ENCODE results near the gene INSM2.

INSM2 gene, protein sequence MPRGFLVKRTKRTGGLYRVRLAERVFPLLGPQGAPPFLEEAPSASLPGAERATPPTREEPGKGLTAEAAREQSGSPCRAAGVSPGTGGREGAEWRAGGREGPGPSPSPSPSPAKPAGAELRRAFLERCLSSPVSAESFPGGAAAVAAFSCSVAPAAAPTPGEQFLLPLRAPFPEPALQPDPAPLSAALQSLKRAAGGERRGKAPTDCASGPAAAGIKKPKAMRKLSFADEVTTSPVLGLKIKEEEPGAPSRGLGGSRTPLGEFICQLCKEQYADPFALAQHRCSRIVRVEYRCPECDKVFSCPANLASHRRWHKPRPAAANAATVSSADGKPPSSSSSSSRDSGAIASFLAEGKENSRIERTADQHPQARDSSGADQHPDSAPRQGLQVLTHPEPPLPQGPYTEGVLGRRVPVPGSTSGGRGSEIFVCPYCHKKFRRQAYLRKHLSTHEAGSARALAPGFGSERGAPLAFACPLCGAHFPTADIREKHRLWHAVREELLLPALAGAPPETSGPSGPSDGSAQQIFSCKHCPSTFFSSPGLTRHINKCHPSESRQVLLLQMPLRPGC

DNA sequence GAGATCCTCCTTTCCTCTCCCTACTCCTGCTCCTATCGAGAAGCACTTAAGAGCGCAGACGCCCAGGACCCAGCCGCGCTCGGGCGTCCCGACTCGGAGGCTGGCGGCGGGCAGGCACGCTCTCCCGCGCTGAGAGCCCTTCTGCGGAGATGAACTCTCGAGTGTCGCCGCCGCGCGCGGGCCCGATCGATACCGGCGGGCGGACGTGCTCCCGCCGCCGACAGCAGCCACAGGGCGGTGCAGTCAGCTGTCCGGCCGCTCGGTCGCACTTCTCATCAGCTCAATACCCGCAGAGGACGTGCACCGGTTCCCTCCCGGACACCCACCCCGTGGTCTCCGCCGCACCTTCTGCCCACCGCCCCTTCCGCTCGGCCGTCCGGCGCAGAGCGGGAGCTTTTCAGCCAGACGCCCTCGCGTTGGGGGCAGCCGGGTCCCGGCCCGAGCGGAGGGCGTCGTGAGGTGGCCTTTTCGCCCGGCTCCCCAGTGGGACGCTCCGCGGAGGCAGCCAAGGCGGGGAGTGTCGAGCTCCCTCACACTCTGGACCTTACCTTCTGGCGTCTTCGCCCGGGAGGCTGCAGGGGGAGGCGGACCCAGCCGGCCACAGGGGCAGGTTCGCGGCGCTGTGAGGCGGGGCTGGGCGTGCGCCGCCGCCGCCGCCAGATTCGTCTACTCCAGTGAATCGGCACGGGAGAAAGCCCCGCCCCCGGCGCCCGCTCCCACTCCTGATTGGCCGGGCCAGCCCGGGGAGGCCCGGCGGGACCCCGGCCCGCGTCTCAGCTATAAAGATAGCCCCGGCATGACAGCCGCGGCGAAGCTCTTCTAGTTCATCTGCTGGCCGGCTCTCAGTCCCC, at the start of gene INSM2:
INSM2 (plus strand) TSS at position 808 of the 851 bp plus-strand sequence. CDS start 89 bp downstream, outside the sequence.
- DNase-seq: peak; percentile 58

DNA sequence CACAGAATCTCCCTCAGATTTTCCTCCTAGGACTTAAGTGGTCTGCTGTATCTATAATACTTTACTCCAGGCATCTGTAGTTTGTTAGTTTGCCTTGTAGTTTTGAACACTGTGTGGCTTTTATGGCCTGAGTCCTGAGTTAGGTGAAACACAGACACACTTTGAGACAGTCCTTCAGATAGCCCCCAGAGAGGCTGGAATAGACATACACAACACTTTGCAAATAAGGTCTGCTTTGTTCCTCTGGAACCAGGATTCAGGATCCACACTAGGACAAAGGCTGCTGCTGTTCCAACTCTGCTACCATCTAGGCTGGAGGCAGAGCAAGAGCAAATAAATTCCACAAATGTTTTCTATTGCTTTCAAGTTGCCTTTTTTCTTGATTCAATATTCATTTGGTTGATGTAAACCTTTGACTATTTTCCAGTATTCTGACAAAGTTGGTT, 41.4 kb upstream of the INSM2 start:
- DNase-seq: no peak

GRCh38 chr14:35495278-35495677, 38.7 kb upstream of the INSM2 start:
- DNase-seq: no peak

DNA sequence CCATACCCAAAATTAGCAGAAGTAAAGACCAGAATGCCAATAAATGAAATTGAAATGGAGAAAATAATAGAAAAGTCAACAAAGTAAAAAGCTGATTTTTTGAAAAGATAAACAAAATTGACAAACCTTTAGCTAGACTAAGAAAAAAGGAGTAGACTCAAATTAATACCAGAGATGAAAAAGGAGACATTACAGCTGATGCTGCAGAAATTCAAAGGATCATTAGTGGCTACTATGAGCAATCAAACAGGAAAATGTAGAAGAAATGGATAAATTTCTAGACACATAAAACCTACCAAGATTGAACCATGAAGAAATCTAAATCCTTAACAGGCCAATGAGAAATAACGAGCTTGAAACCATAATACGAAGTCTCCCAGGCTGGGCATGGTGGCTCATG, 34.8 kb upstream of the INSM2 start:
- DNase-seq: no peak

DNA sequence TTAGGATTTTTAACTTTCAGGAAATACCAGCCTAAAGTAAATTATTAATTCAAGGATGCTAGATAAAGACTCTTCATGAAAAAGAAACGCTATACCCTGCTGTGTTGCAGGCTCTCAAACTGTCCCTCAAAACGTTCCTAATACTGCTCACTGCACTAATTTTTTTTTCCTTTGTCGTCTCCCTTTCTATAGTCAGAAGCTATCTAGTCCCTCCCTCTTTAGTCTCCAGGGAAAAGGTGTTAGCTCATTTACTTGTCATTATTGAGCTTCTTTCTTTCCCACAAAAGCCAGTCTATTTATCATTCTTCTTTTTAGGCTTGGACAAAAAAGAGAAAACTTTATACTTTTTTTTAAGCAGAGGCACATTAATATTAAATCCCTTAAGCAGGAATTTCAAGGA, 30.3 kb upstream of the INSM2 start:
- DNase-seq: no peak

- no peak for DNase-seq
These were observed 29.7 kb upstream of the INSM2 start for GRCh38 chr14:35504260-35504659.

- no peak for DNase-seq
These were observed 27.5 kb upstream of the INSM2 start for GRCh38 chr14:35506461-35506860.

DNA sequence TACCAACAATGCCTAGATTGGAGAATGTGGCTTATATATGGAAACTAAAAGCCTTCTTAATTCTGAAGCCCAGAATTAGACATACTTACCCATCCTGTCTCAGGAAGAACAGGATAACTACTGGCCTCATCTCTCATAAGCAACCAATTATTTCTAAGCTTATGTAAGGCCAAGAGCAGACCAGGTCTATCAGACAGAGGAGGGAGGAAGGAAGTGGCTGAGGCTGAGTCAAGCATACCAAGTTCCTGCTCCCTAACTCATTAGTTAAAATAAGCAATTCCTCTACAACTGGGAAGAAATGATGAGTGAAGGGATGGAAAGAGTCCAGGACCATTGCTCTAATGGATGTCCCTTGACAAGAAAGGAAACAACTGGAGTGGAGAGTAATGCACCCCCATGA, 27.0 kb upstream of the INSM2 start:
- DNase-seq: no peak

- DNase-seq: no peak
These were observed 24.1 kb upstream of the INSM2 start for GRCh38 chr14:35509846-35510245.

GRCh38 chr14:35512765-35513164, 21.2 kb upstream of the INSM2 start:
- DNase-seq: no peak

DNA sequence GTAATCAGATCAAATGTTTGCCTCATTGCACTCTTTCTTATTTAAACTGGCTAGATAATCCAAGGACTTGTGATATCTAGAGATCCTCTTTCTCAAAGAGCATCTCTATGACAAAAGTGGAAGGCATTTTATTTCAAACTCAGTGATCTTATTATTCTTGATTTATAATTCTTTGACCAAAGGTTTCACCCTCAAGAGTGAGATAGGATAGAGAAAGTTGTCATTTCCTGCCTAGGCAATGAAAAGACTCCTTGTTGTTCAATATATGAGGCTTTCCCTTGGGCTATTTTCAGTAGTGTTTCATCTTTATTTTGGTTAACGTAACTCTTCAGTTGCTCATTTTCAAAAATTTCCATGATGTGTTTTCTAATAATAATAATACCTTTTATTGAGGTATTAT, 18.0 kb upstream of the INSM2 start:
- no peak for DNase-seq

DNA sequence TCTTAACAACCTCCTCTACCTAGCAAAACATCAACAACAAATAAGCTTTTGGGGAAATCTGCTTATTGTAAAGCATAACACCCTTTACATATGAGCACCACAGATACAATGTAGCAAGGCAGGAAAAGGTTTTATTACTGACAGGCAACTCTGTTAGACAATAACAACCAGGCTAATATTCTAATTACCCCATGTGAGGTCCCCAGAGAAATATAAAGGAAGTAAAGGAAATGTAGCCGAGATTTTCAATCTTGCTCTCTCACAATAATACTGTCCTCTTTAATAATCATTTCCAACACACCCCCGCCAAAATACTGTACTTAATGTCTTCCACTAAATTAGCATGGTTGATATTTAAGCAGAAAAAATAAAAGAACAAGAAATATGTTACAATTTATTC, 14.0 kb upstream of the INSM2 start:
- no peak for DNase-seq

GRCh38 chr14:35525695-35526094, 8.3 kb upstream of the INSM2 start:
- DNase-seq: no peak

GRCh38 chr14:35526962-35527361, 7.0 kb upstream of the INSM2 start:
- no peak for DNase-seq

- no peak for DNase-seq
These were observed 1.8 kb upstream of the INSM2 start for GRCh38 chr14:35531960-35532747.

GRCh38 chr14:35532783-35533356, 1.1 kb upstream of the INSM2 start:
- DNase-seq: no peak

- no peak for DNase-seq
These were observed 376 bp downstream of the INSM2 start for GRCh38 chr14:35534208-35534872.

DNA sequence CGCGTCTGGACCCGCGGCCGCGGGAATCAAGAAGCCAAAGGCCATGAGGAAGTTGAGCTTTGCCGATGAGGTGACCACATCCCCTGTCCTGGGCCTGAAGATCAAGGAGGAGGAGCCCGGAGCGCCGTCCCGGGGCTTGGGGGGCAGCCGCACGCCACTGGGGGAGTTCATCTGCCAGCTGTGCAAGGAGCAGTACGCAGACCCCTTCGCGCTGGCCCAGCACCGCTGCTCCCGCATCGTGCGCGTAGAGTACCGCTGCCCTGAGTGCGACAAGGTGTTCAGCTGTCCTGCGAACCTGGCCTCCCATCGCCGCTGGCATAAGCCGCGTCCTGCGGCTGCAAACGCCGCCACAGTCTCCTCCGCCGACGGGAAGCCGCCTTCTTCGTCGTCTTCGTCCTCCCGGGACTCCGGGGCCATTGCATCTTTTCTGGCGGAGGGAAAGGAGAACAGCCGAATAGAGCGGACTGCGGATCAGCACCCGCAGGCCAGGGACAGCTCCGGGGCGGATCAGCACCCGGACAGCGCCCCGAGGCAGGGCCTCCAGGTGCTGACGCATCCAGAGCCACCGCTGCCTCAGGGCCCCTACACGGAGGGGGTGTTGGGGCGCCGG, 1.0 kb downstream of the INSM2 start:
- DNase-seq: peak; percentile 83

GRCh38 chr14:35535483-35536112, 1.6 kb downstream of the INSM2 start:
- no peak for DNase-seq

- DNase-seq: no peak
These were observed 6.0 kb downstream of the INSM2 start for GRCh38 chr14:35539969-35540368.

DNA sequence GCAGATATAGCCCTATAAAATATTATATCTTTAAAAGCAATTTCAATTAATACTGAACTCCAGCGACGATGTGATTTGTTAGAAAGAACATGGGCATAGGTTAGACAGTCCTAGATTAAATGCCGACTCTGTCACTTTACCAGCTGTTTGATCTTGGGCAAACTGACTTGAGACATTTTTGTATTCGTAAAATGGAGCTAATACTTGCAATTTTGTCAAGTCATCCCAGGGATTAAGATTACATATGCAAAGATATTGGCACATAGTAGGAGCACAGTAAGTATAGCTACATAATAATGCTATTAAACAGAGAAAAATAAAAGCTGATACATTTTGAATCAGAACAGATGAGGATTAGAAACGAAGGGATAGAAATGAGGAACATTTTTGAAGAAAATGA, 9.0 kb downstream of the INSM2 start:
- no peak for DNase-seq
